K562 (cell line): ENCODE measurements around the gene MOB1A. TPM values are rescaled to one million over a fixed set of nuclear protein-coding genes. Genes with fewer than 3 reads are reported as not detected.

Source experiments
- CBFA2T3 ChIP-seq: fragments of 450-650 bp; IDR thresholded peaks from 2 replicates; pipeline ENCODE4 v1.6.1; 2017
- CC2D1A ChIP-seq: fragments of 450-650 bp; IDR thresholded peaks from 2 replicates; pipeline ENCODE4 v1.6.1; 2017; ENCODE audit warnings: mild to moderate bottlenecking
- DNMT1 ChIP-seq: fragments of 450-650 bp; IDR thresholded peaks from 2 replicates; pipeline ENCODE4 v1.6.1; 2016; ENCODE audit warnings: antibody characterized with exemption, mild to moderate bottlenecking
- DPF2 ChIP-seq: fragments of 450-650 bp; IDR thresholded peaks from 2 replicates; pipeline ENCODE4 v1.6.1; 2016
- HEY1 ChIP-seq: fragments of 250-450 bp; sonication (Bioruptor Pico); IDR thresholded peaks from 2 replicates; pipeline ENCODE4 v1.5.0; 2020; ENCODE audit warnings: mild to moderate bottlenecking, moderate library complexity, borderline replicate concordance
- HNRNPUL1 ChIP-seq: fragments of 200-400 bp; formaldehyde crosslinking; IDR thresholded peaks from 2 replicates; pipeline ENCODE4 v1.6.1; 2017; ENCODE audit warnings: low read length
- LCOR ChIP-seq: sonication (generic); formaldehyde crosslinking; IDR thresholded peaks from 2 replicates; pipeline ENCODE4 v1.8.0; 2022; ENCODE audit warnings: mild to moderate bottlenecking, missing genetic modification reagents
- MCM5 ChIP-seq: fragments of 450-650 bp; IDR thresholded peaks from 2 replicates; pipeline ENCODE4 v1.6.1; 2016; ENCODE audit warnings: low read depth
- NEUROD1 ChIP-seq: fragments of 150-350 bp; IDR thresholded peaks from 2 replicates; pipeline ENCODE4 v1.6.1; 2014; ENCODE audit warnings: borderline replicate concordance, low read length, low read depth; ENCODE audit not compliant: partially characterized antibody
- NFE2 ChIP-seq: IDR thresholded peaks from 2 replicates; pipeline ENCODE4 v1.6.1; 2014; ENCODE audit warnings: antibody characterized with exemption, low read depth
- NUFIP1 ChIP-seq: fragments of 450-650 bp; IDR thresholded peaks from 2 replicates; pipeline ENCODE4 v1.6.1; 2018; ENCODE audit not compliant: partially characterized antibody
- POLR2AphosphoS5 ChIP-seq: IDR thresholded peaks from 2 replicates; pipeline ENCODE4 v1.6.1; 2011; ENCODE audit warnings: mild to moderate bottlenecking, low read depth, low read length, moderate library complexity; ENCODE audit not compliant: control insufficient read depth, insufficient read depth
- RCOR1 ChIP-seq, 2 experiments: IDR thresholded peaks; 2 replicates each; pipeline ENCODE4 v1.6.1; 2012; ENCODE audit warnings: low read depth in 2 of 2, low read length in 2 of 2, borderline replicate concordance in 1 of 2, improper control_type of control experiment in 1 of 2
- SMC3 ChIP-seq: conservative IDR thresholded peaks from 2 replicates; pipeline ENCODE4 v1.6.1; 2011; ENCODE audit warnings: low read depth, low read length, improper control_type of control experiment; ENCODE audit not compliant: insufficient read depth
- SNIP1 ChIP-seq: fragments of 450-650 bp; IDR thresholded peaks from 2 replicates; pipeline ENCODE4 v1.7.1; 2017; ENCODE audit warnings: low read depth, mild to moderate bottlenecking
- YBX1 ChIP-seq: fragments of 450-650 bp; IDR thresholded peaks from 2 replicates; pipeline ENCODE4 v1.7.1; 2016; ENCODE audit warnings: mild to moderate bottlenecking
- ZNF212 ChIP-seq: fragments of 450-650 bp; formaldehyde crosslinking; IDR thresholded peaks from 2 replicates; pipeline ENCODE4 v1.4.0; 2020; ENCODE audit warnings: mild to moderate bottlenecking
- ZNF431 ChIP-seq: sonication (generic); formaldehyde crosslinking; IDR thresholded peaks from 2 replicates; pipeline ENCODE4 v1.8.0; 2022; ENCODE audit warnings: mild to moderate bottlenecking, missing genetic modification reagents
- polyA plus RNA-seq, 8 experiments: library from polyadenylated mRNA; depleted of rRNA in 4 of 8; stranded (reverse) in 5 of 8; unstranded in 3 of 8; fragments of >200 nt; fragmentation: Nextera tagmentation in 2 of 8; fragmentation: Illumina TruSeq in 1 of 8; extraction: Ambion mirVana in 2 of 8; extraction: Trizol in 1 of 8; gene quantifications; 2 replicates each; pipeline versions ENCODE4 v1.2.1 to v1.2.3, GENCODE V29; 2011 to 2014; ENCODE audit warnings: inconsistent platforms in 1 of 8, missing spikeins in 1 of 8
- total RNA-seq, 7 experiments: library from RNA; depleted of rRNA in 6 of 7; stranded (reverse); fragments of >200 nt in 6 of 7; fragmentation: Illumina TruSeq in 2 of 7; extraction: Trizol in 2 of 7; gene quantifications; 2 replicates each; pipeline versions ENCODE4 v1.2.1 to v1.2.3, GENCODE V29; 2011 to 2021; ENCODE audit warnings: low replicate concordance in 1 of 7
- TF ChIP-seq, protein P1 (sequence below): IDR thresholded peaks from 3 replicates; pipeline ENCODE4 v1.6.1; 2011; ENCODE audit warnings: borderline replicate concordance, mild to moderate bottlenecking, moderate library complexity; ENCODE audit not compliant: insufficient read length; ENCODE audit errors: extremely low read depth
- TF ChIP-seq, protein P2 (sequence below), 2 experiments: IDR thresholded peaks in 1 of 2; conservative IDR thresholded peaks in 1 of 2; 2 replicates each; pipeline ENCODE4 v1.6.1; 2016; ENCODE audit warnings: low read depth in 2 of 2, mild to moderate bottlenecking in 1 of 2, missing compliant biosample characterization in 1 of 2, missing genetic modification characterization in 1 of 2, moderate library complexity in 1 of 2
- TF ChIP-seq, protein P3 (sequence below): fragments of 450-650 bp; IDR thresholded peaks from 2 replicates; pipeline ENCODE4 v1.6.1; 2018; ENCODE audit not compliant: partially characterized antibody

MOB1A gene
- total and polyA plus RNA-seq, 9 of the 15 experiments (the other 6 are each of a cell fraction or from before 2014, with no cell fraction given), result 24.8 to 100 (median 60.2) TPM

DNA sequence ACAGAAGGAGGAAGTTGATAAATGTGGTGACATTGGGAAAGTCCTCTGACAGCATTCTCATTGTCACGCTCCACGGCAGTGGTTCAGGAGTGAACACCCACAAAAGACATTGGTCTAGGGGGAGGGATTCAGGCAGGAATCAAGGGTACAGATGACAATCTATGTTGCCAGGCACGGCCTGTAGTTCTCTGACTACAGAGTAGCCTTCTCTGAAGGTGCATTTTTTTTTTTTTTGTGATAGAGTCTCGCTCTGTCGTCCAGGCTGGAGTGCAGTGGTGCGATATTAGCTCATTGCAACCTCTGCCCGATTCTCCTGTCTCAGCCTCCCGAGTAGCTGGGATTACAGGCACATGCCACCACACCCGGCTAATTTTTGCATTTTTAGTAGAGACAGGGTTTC is 7.4 kb upstream of the MOB1A start (continued):
- TF ChIP-seq RCOR1 (IDR thresholded peaks at IDR 0.05; ENCODE audit: borderline replicate concordance in 1 of 2, low read depth in 2 of 2, low read length in 2 of 2) (peak in 1 of 2 experiments; percentile 79; a peak in 1 of 4 replicates), NEUROD1 (peak; percentile 26), CC2D1A (peak; percentile 54; the same call in 1 of the 2 replicates), NFE2 (0 out of 2 replicates have a peak, but pooled peaks have one; percentile 46), CBFA2T3 (peak; percentile 84), ZNF431 (no peak), HNRNPUL1 (no peak), SMC3 (no peak), NUFIP1 (no peak), POLR2AphosphoS5 (peak; percentile 56; the same call in 1 of the 2 replicates), YBX1 (no peak), MCM5 (no peak), ZNF212 (CRISPR knock-in tag) (no peak), LCOR (CRISPR knock-in tag) (0 out of 2 replicates have a peak, but pooled peaks have one; percentile 11), DNMT1 (no peak), DPF2 (peak; percentile 91), SNIP1 (no peak), HEY1 (CRISPR knock-in tag) (no peak)
- TF ChIP-seq, protein P1, sequence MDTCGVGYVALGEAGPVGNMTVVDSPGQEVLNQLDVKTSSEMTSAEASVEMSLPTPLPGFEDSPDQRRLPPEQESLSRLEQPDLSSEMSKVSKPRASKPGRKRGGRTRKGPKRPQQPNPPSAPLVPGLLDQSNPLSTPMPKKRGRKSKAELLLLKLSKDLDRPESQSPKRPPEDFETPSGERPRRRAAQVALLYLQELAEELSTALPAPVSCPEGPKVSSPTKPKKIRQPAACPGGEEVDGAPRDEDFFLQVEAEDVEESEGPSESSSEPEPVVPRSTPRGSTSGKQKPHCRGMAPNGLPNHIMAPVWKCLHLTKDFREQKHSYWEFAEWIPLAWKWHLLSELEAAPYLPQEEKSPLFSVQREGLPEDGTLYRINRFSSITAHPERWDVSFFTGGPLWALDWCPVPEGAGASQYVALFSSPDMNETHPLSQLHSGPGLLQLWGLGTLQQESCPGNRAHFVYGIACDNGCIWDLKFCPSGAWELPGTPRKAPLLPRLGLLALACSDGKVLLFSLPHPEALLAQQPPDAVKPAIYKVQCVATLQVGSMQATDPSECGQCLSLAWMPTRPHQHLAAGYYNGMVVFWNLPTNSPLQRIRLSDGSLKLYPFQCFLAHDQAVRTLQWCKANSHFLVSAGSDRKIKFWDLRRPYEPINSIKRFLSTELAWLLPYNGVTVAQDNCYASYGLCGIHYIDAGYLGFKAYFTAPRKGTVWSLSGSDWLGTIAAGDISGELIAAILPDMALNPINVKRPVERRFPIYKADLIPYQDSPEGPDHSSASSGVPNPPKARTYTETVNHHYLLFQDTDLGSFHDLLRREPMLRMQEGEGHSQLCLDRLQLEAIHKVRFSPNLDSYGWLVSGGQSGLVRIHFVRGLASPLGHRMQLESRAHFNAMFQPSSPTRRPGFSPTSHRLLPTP, result no peak
- TF ChIP-seq, protein P2, sequence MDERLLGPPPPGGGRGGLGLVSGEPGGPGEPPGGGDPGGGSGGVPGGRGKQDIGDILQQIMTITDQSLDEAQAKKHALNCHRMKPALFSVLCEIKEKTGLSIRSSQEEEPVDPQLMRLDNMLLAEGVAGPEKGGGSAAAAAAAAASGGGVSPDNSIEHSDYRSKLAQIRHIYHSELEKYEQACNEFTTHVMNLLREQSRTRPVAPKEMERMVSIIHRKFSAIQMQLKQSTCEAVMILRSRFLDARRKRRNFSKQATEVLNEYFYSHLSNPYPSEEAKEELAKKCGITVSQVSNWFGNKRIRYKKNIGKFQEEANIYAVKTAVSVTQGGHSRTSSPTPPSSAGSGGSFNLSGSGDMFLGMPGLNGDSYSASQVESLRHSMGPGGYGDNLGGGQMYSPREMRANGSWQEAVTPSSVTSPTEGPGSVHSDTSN (CRISPR knock-in tag; IDR thresholded peaks at IDR 0.05; ENCODE audit: low read depth), result no peak
- TF ChIP-seq, protein P2 (tag; conservative IDR thresholded peaks at IDR 0.05; ENCODE audit: low read depth), result peak; percentile 85
- TF ChIP-seq, protein P3, sequence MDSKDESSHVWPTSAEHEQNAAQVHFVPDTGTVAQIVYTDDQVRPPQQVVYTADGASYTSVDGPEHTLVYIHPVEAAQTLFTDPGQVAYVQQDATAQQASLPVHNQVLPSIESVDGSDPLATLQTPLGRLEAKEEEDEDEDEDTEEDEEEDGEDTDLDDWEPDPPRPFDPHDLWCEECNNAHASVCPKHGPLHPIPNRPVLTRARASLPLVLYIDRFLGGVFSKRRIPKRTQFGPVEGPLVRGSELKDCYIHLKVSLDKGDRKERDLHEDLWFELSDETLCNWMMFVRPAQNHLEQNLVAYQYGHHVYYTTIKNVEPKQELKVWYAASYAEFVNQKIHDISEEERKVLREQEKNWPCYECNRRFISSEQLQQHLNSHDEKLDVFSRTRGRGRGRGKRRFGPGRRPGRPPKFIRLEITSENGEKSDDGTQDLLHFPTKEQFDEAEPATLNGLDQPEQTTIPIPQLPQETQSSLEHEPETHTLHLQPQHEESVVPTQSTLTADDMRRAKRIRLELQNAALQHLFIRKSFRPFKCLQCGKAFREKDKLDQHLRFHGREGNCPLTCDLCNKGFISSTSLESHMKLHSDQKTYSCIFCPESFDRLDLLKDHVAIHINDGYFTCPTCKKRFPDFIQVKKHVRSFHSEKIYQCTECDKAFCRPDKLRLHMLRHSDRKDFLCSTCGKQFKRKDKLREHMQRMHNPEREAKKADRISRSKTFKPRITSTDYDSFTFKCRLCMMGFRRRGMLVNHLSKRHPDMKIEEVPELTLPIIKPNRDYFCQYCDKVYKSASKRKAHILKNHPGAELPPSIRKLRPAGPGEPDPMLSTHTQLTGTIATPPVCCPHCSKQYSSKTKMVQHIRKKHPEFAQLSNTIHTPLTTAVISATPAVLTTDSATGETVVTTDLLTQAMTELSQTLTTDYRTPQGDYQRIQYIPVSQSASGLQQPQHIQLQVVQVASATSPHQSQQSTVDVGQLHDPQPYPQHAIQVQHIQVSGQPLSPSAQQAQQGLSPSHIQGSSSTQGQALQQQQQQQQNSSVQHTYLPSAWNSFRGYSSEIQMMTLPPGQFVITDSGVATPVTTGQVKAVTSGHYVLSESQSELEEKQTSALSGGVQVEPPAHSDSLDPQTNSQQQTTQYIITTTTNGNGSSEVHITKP, result peak; percentile 37
